Measurements from ENCODE around the gene COL27A1. TPM values are rescaled to one million over a fixed set of nuclear protein-coding genes. Genes with fewer than 3 reads are reported as not detected.

COL27A1 gene
- total and polyA plus RNA-seq, 9 of the 15 experiments (the other 6 are each of a cell fraction or from before 2014, with no cell fraction given), result 0.07 TPM; not detected in 8

DNA sequence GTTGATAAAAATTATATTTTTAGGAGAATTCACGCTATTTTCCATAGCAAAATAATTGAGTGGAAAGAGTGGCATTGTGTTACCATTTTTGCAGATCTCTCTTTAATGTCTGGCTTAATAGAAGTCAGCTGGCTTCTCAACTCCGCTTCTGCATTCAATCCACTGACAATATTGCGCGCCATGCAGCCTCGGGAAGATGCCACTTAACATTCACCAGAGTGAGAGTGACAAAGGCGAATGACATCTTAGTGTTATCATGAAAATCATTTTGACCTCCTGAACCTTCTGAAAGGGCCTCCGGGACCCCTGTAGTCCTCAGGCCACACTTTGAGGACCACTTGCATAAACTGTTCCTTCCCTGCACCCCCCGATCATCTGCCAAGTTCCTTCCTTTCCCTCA, 87.5 kb downstream of the COL27A1 start:
- ATAC-seq, result no peak
- in situ Hi-C loops (cut with MboI), result no loop called here
- no peak for TF ChIP-seq TCF7L2 (IDR thresholded peaks at IDR 0.05; ENCODE audit: low read depth, low read length)
- no peak for TF ChIP-seq ZNF384 (IDR thresholded peaks at IDR 0.05; ENCODE audit: low read depth, low read length)
- no peak for TF ChIP-seq HNRNPLL (IDR thresholded peaks at IDR 0.05; ENCODE audit: low read depth, low read length, poor library complexity, severe bottlenecking)
- TF ChIP-seq, protein P1, sequence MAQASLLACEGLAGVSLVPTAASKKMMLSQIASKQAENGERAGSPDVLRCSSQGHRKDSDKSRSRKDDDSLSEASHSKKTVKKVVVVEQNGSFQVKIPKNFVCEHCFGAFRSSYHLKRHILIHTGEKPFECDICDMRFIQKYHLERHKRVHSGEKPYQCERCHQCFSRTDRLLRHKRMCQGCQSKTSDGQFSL (CRISPR knock-in tag; IDR thresholded peaks at IDR 0.05), result no peak
- TF ChIP-seq, protein P1 (tag; IDR thresholded peaks at IDR 0.05), result no peak
- TF ChIP-seq MTA2 (IDR thresholded peaks at IDR 0.05; ENCODE audit: low read depth), result no peak
- no peak for TF ChIP-seq TGIF2 (CRISPR knock-in tag; IDR thresholded peaks at IDR 0.05)
- no peak for TF ChIP-seq PYGO2 (tag; IDR thresholded peaks at IDR 0.05)
- no peak for TF ChIP-seq ZNF75A (CRISPR knock-in tag; IDR thresholded peaks at IDR 0.05)
- TF ChIP-seq HEY1 (CRISPR knock-in tag; IDR thresholded peaks at IDR 0.05; ENCODE audit: borderline replicate concordance), result no peak
- TF ChIP-seq RAD51 (IDR thresholded peaks at IDR 0.05; ENCODE audit: borderline replicate concordance, low read depth), result no peak
- TF ChIP-seq GTF2E2 (tag; IDR thresholded peaks at IDR 0.05), result no peak
- TF ChIP-seq ZBTB8A (IDR thresholded peaks at IDR 0.05; ENCODE audit: partially characterized antibody), result no peak
- TF ChIP-seq MIER1 (IDR thresholded peaks at IDR 0.05; ENCODE audit: low read depth), result no peak
- intact Hi-C loops (cut with micrococcal nuclease), result no loop called here
- Histone ChIP-seq H3K4me2 (ENCODE audit: insufficient read depth, low read length) (no peak overlapping the region), H3K9me3 (replicated peaks; ENCODE audit: control insufficient read depth, insufficient read depth, low read depth, low read length) (no peaks in the 10 kb centered on the region), H2AFZ (ENCODE audit: low read depth, low read length) (no peak overlapping the region), H4K20me1 (replicated peaks; ENCODE audit: control insufficient read depth, insufficient read depth, low read length) (peaks cover 23% of the 10 kb centered on the region), H3K27me3 (ENCODE audit: control insufficient read depth in 2 of 2, insufficient read depth in 2 of 2, low read length in 2 of 2) (peaks cover 4 to 29% of the 10 kb centered on the region in 2 experiments; a peak in 3 of 5 replicates), H3K9ac (ENCODE audit: insufficient read depth in 1 of 2, low read depth in 2 of 2, low read length in 2 of 2) (no peak overlapping the region), H3K4me3 (no peak overlapping the region), H3K4me1 (replicated peaks in 1 of 2; ENCODE audit: control insufficient read depth in 2 of 2, insufficient read depth in 2 of 2, low read length in 2 of 2) (peaks cover 3 to 4% of the 10 kb centered on the region in 2 experiments; a peak in 2 of 5 replicates), H3K27ac (ENCODE audit: extremely low read depth, low read depth, low read length) (no peak overlapping the region), H3K79me2 (ENCODE audit: control insufficient read depth, insufficient read depth, low read length) (no peaks in the 10 kb centered on the region), H3K36me3 (ENCODE audit: control insufficient read depth, insufficient read depth, low read length) (no peaks in the 10 kb centered on the region), H3K9me1 (ENCODE audit: control insufficient read depth, insufficient read depth, low read length) (no peaks in the 10 kb centered on the region)
- 2% methylated on average over 8 of the region's 8 CpGs for WGBS (ENCODE audit: insufficient coverage, low coverage, missing lambda C conversion rate)
- BruUV-seq (replicated peaks), result no TSS peak
- POLR2A ChIA-PET, result interaction anchor here (0.6 to 1.0 kb wide), 2 partner anchors 9 to 10 kb away, joined by 3 read pairs; no protein-coding TSS in a partner anchor
- CTCF ChIA-PET (ENCODE audit: low intra/inter-chr PET ratio), result no interaction called here
- no peak for FAIRE-seq
- no peak for DNase-seq (ENCODE audit: extremely low read depth in 1 of 4, low spot score in 3 of 4)

All from K562 (cell line).